Liver (tissue), 9 donors: ENCODE data around the gene NCBP2. TPM values are rescaled to one million over a fixed set of nuclear protein-coding genes. Genes with fewer than 3 reads are reported as not detected.

Source experiments
- DNase-seq: peaks from one replicate; pipeline ENCODE4 v3.0.0-alpha.2; 2017; ENCODE audit warnings: low spot score
- H3K27ac ChIP-seq, 2 donors: one replicate each; pipeline ENCODE4 v1.7.0; 2013; ENCODE audit warnings: inconsistent platforms in 2 of 2, low read length in 2 of 2, control low read depth in 1 of 2, low read depth in 1 of 2, mild to moderate bottlenecking in 1 of 2
- H3K27me3 ChIP-seq, 4 donors: one replicate each; pipeline versions ENCODE4 v1.6.1 to v1.7.0; 2013; ENCODE audit warnings: low read length in 3 of 4, inconsistent platforms in 1 of 4, mild to moderate bottlenecking in 1 of 4, moderate library complexity in 1 of 4; ENCODE audit not compliant: control insufficient read depth in 4 of 4, insufficient read depth in 4 of 4
- H3K36me3 ChIP-seq, 4 donors: one replicate each; pipeline versions ENCODE4 v1.6.1 to v1.7.0; 2013; ENCODE audit warnings: low read length in 3 of 4, mild to moderate bottlenecking in 3 of 4, low read depth in 1 of 4, moderate library complexity in 1 of 4; ENCODE audit not compliant: control insufficient read depth in 4 of 4, insufficient read depth in 3 of 4
- H3K4me1 ChIP-seq, 4 donors: one replicate each; pipeline versions ENCODE4 v1.6.1 to v1.7.0; 2013; ENCODE audit warnings: low read length in 3 of 4, mild to moderate bottlenecking in 3 of 4, moderate library complexity in 1 of 4; ENCODE audit not compliant: control insufficient read depth in 4 of 4, insufficient read depth in 4 of 4
- H3K4me3 ChIP-seq, 3 donors: one replicate each; pipeline versions ENCODE4 v1.6.1 to v1.7.0; 2013; ENCODE audit warnings: low read length in 3 of 3, control low read depth in 1 of 3, low read depth in 1 of 3, mild to moderate bottlenecking in 1 of 3
- H3K9ac ChIP-seq, 2 donors: one replicate each; pipeline ENCODE4 v1.7.0; 2013; ENCODE audit warnings: low read length in 2 of 2, mild to moderate bottlenecking in 2 of 2, moderate library complexity in 2 of 2, control low read depth in 1 of 2, low read depth in 1 of 2
- H3K9me3 ChIP-seq, 4 donors: one replicate each; pipeline versions ENCODE4 v1.6.1 to v1.7.0; 2013; ENCODE audit warnings: low read length in 3 of 4; ENCODE audit not compliant: control insufficient read depth in 4 of 4
- FOXA2 ChIP-seq: IDR thresholded peaks from 2 replicates; pipeline ENCODE4 v1.6.1; 2016; ENCODE audit warnings: antibody characterized with exemption
- GABPA ChIP-seq, 2 donors: IDR thresholded peaks in 1 of 2; conservative IDR thresholded peaks in 1 of 2; 2 replicates each; pipeline ENCODE4 v1.6.1; 2016; ENCODE audit warnings: antibody characterized with exemption in 2 of 2, mild to moderate bottlenecking in 1 of 2, moderate library complexity in 1 of 2
- HNF4A ChIP-seq, 2 donors: conservative IDR thresholded peaks; 2 replicates each; pipeline ENCODE4 v1.6.1; 2016; ENCODE audit warnings: antibody characterized with exemption in 2 of 2, mild to moderate bottlenecking in 2 of 2
- HNF4G ChIP-seq: IDR thresholded peaks from 2 replicates; pipeline ENCODE4 v1.6.1; 2016; ENCODE audit warnings: antibody characterized with exemption
- JUND ChIP-seq, 2 donors: IDR thresholded peaks; 2 replicates each; pipeline ENCODE4 v1.6.1; 2016; ENCODE audit warnings: antibody characterized with exemption in 2 of 2
- NR2F2 ChIP-seq: IDR thresholded peaks from 2 replicates; pipeline ENCODE4 v1.6.1; 2016; ENCODE audit warnings: antibody characterized with exemption
- RAD21 ChIP-seq, 2 donors: IDR thresholded peaks; 2 replicates each; pipeline ENCODE4 v1.6.1; 2016; ENCODE audit warnings: antibody characterized with exemption in 2 of 2, mild to moderate bottlenecking in 2 of 2
- WGBS: extraction: QIAGEN DNeasy Blood & Tissue Kit; methylation state at CpG from one replicate; pipeline ENCODE4 v1.1.7; 2013; 5-methylcytosine and 5-hydroxymethylcytosine counted together
- polyA plus RNA-seq, 2 donors: library from polyadenylated mRNA; stranded (reverse) in 1 of 2; unstranded in 1 of 2; fragments of 200-250 nt in 1 of 2; fragments of >200 nt in 1 of 2; fragmentation: Nextera tagmentation in 1 of 2; extraction: Ambion mirVana in 1 of 2; gene quantifications; one replicate each; pipeline versions ENCODE4 v1.2.1 to v1.2.3, GENCODE V29; 2013 to 2015
- total RNA-seq, 2 donors: library from RNA; depleted of rRNA; stranded (reverse); fragments of >200 nt; gene quantifications; one replicate each; pipeline ENCODE4 v1.2.3, GENCODE V29; 2014
- TF ChIP-seq, protein P1 (sequence below): fragments of 150-350 bp; IDR thresholded peaks from 2 replicates; pipeline ENCODE4 v1.5.1; 2017; ENCODE audit warnings: improper control_type of control experiment, low read depth, low read length; ENCODE audit not compliant: missing input control
- TF ChIP-seq, protein P2 (sequence below): IDR thresholded peaks from 2 replicates; pipeline ENCODE4 v1.6.1; 2016; ENCODE audit warnings: antibody characterized with exemption
- TF ChIP-seq, protein P3 (sequence below): IDR thresholded peaks from 2 replicates; pipeline ENCODE4 v1.6.1; 2016; ENCODE audit warnings: antibody characterized with exemption, mild to moderate bottlenecking
- TF ChIP-seq, protein P4 (sequence below): IDR thresholded peaks from 2 replicates; pipeline ENCODE4 v1.6.1; 2016; ENCODE audit warnings: antibody characterized with exemption
- donor health status: healthy.
- donor health status: healthy.
- donor health status: healthy.
- donor health status: healthy.
- donor health status: healthy.

NCBP2 gene
- total and polyA plus RNA-seq, 4 donors: 16.2 to 19.2 (median 18.1) TPM

DNA sequence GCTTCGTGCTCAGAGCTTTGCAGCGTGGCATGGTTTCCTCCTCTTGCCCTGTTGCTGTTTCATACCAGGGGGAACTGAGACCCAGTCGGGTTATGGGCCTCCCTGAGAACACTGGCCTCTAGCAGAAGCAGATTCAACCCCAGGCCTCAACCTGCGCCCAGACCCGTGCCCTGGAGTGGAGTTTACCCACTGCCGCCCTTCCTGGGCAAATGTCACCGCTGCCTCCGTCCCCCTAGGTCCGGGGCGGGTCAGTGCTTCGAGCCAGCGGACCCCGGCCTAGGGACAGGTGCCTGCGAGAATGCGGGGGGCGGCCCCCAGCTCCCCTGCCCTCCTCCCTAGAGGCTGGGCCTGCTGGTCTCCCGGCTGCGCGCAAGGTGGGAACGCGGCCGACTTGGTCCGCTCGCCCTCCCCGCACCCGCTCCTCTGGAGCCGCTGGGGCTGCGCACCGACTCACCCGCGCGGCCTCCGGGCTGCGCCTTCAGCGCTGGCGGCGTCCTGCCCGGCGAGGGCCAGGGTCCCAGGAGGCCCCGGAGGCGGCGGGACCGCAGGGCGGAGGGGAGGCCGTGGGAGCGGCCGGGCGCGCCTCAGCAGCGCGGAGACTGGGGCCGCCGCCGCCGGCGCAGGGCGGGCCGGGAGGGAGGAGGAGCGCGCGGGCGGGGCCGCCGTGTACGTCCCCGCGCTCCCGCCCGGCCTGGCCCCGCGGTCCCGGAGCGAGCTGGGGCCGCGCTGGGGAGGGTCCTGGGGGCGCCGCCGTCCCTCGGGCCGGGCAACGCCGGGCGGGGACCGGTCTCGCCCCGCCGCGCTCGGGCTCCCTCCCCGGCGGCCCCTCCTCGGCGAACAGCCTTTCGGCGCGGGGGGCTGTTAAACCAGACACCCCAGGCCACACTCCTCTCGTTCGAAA lies 26.2 kb upstream of the NCBP2 start, which contains the start of gene PIGZ:
PIGZ (minus strand) TSS at position 601 of the 901 bp plus-strand sequence. CDS start 16,802 bp downstream, outside the sequence.
- Histone ChIP-seq H3K4me1 (peaks cover 0 to 16% (median 10%) of the 10 kb centered on the region in 4 donors), H3K9me3 (no peaks in the 10 kb centered on the region), H3K9ac (peak within 1 kb of the TSS in 1 of 2 donors; percentile 47), H3K27ac (peak within 1 kb of the TSS in 1 of 2 donors; percentile 28), H3K36me3 (no peaks in the 10 kb centered on the region), H3K4me3 (peak within 1 kb of the TSS; percentile 59 to 96 (median 82)), H3K27me3 (no peaks in the 10 kb centered on the region)
- WGBS: 2% methylated on average over 98 of the region's 98 CpGs
- peak; percentile 59 for DNase-seq
- TF ChIP-seq, protein P1, sequence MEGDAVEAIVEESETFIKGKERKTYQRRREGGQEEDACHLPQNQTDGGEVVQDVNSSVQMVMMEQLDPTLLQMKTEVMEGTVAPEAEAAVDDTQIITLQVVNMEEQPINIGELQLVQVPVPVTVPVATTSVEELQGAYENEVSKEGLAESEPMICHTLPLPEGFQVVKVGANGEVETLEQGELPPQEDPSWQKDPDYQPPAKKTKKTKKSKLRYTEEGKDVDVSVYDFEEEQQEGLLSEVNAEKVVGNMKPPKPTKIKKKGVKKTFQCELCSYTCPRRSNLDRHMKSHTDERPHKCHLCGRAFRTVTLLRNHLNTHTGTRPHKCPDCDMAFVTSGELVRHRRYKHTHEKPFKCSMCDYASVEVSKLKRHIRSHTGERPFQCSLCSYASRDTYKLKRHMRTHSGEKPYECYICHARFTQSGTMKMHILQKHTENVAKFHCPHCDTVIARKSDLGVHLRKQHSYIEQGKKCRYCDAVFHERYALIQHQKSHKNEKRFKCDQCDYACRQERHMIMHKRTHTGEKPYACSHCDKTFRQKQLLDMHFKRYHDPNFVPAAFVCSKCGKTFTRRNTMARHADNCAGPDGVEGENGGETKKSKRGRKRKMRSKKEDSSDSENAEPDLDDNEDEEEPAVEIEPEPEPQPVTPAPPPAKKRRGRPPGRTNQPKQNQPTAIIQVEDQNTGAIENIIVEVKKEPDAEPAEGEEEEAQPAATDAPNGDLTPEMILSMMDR: no peak
- no peak for TF ChIP-seq NR2F2
- TF ChIP-seq GABPA (IDR thresholded peaks at IDR 0.05 in 1 of 2, conservative IDR thresholded peaks at IDR 0.05 in 1 of 2): no peak
- no peak for TF ChIP-seq HNF4A (conservative IDR thresholded peaks at IDR 0.05)
- no peak for TF ChIP-seq HNF4G
- TF ChIP-seq, protein P2, sequence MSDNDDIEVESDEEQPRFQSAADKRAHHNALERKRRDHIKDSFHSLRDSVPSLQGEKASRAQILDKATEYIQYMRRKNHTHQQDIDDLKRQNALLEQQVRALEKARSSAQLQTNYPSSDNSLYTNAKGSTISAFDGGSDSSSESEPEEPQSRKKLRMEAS: no peak
- TF ChIP-seq, protein P3, sequence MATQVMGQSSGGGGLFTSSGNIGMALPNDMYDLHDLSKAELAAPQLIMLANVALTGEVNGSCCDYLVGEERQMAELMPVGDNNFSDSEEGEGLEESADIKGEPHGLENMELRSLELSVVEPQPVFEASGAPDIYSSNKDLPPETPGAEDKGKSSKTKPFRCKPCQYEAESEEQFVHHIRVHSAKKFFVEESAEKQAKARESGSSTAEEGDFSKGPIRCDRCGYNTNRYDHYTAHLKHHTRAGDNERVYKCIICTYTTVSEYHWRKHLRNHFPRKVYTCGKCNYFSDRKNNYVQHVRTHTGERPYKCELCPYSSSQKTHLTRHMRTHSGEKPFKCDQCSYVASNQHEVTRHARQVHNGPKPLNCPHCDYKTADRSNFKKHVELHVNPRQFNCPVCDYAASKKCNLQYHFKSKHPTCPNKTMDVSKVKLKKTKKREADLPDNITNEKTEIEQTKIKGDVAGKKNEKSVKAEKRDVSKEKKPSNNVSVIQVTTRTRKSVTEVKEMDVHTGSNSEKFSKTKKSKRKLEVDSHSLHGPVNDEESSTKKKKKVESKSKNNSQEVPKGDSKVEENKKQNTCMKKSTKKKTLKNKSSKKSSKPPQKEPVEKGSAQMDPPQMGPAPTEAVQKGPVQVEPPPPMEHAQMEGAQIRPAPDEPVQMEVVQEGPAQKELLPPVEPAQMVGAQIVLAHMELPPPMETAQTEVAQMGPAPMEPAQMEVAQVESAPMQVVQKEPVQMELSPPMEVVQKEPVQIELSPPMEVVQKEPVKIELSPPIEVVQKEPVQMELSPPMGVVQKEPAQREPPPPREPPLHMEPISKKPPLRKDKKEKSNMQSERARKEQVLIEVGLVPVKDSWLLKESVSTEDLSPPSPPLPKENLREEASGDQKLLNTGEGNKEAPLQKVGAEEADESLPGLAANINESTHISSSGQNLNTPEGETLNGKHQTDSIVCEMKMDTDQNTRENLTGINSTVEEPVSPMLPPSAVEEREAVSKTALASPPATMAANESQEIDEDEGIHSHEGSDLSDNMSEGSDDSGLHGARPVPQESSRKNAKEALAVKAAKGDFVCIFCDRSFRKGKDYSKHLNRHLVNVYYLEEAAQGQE: no peak
- no peak for TF ChIP-seq FOXA2
- no peak for TF ChIP-seq RAD21 (IDR thresholded peaks at IDR 0.05)
- TF ChIP-seq, protein P4, sequence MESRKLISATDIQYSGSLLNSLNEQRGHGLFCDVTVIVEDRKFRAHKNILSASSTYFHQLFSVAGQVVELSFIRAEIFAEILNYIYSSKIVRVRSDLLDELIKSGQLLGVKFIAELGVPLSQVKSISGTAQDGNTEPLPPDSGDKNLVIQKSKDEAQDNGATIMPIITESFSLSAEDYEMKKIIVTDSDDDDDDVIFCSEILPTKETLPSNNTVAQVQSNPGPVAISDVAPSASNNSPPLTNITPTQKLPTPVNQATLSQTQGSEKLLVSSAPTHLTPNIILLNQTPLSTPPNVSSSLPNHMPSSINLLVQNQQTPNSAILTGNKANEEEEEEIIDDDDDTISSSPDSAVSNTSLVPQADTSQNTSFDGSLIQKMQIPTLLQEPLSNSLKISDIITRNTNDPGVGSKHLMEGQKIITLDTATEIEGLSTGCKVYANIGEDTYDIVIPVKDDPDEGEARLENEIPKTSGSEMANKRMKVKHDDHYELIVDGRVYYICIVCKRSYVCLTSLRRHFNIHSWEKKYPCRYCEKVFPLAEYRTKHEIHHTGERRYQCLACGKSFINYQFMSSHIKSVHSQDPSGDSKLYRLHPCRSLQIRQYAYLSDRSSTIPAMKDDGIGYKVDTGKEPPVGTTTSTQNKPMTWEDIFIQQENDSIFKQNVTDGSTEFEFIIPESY: no peak
- TF ChIP-seq JUND (IDR thresholded peaks at IDR 0.05): no peak
